Stimulated activated CD8-positive, alpha-beta memory T cell treated with anti-CD3 and anti-CD28 coated beads, Interleukin-12 subunit alpha, Interleukin-12 subunit beta, amount 100 ng/mL, for 24 hours (primary cell): ENCODE measurements around the gene GMEB2.
"Not testable (repeated sequence)": the region's sequence is repeated elsewhere in the genome, so short reads cannot be mapped to it uniquely, and the experiment has no call there.

ENCODE experiments used
- DNase-seq: peaks from one replicate; pipeline ENCODE4 v3.0.0-alpha.2; 2020; ENCODE audit errors: extremely low read depth

The GMEB2 gene

DNA sequence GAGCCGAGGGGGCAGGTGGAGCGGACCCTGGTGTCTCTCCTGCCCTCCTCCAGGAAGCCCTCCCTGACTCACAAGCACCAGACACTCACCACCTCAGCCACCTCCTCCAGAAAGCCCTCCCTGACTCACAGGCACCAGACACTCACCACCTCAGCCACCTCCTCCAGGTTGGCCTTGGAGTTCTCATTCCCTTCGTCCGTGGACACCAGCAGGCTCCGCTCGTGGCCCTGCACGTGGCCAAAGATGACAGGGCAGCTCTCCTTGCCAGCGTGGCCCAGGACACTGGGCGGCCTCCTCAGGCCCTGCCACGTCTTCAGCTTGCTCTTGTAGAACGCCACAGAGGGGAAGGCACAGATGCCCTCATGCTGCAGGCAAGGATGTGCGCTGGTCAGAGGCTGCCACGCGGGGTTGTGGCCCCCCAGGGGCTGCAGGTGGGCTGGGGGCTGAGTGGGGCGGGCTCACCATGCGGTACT is 66.5 kb downstream of the GMEB2 start:
- no peak for DNase-seq

DNA sequence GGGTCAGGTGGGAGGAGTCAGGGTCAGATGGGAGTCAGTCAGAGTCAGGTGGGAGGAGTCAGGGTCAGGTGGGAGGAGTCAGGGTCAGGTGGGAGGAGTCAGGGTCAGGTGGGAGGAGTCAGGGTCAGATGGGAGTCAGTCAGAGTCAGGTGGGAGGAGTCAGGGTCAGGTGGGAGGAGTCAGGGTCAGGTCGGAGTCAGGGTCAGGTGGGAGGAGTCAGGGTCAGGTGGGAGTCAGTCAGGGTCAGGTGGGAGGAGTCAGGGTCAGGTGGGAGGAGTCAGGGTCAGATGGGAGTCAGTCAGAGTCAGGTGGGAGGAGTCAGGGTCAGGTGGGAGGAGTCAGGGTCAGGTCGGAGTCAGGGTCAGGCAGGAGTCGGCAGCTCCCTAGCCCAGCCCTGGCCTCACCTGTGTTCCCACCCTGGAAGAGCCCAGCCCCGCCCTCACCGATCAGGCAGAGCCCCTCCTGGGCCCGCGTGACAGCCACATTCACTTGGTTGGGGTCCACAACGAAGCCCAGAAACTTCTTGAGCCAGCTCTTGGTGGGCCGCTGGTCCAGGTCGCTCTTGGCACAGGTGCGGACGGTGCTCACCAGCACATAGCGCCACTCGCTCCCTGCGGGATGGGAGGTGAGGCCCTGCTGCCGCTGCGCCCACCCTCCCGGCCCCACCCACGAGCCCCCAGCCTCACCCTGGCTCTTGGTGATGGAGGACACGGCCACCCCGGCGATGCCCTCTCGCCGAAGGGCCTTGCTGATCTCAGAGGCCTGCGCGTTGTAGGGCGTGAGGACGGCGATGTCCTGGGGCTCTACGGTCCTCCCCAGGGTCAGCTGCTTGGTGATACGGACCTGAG is 67.2 kb downstream of the GMEB2 start:
- DNase-seq: not testable (repeated sequence)

DNA sequence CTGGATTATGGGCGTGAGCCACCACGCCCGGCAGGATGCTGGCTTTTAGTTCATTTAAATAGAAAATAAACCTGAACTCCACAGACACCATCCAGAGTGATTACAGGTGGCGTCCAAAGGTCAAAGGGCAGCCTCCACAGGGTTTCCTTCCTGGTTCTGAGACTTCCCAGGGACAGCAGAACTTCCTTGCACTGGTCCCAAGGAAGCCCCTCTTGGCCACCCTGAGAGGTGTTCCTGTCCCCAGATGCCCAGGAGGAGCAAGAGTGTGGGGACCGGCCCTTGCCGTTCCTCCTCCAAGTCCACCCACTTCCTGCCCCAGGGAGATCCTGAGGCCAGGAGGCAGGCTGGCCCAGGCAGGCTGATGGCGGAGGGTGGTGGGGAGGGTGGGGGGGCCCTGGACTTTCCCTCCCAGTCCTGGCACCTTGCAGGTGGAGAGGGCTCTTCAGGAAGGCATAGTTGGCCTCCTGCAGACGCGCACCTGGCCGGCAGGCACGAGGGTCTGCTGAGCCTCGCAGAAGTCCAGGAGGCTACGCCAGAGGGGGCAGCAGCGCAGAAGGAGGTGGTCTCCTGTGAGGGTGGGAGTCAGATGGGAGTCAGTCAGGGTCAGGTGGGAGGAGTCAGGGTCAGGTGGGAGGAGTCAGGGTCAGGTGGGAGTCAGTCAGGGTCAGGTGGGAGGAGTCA is 68.0 kb downstream of the GMEB2 start:
- DNase-seq: no peak

DNA sequence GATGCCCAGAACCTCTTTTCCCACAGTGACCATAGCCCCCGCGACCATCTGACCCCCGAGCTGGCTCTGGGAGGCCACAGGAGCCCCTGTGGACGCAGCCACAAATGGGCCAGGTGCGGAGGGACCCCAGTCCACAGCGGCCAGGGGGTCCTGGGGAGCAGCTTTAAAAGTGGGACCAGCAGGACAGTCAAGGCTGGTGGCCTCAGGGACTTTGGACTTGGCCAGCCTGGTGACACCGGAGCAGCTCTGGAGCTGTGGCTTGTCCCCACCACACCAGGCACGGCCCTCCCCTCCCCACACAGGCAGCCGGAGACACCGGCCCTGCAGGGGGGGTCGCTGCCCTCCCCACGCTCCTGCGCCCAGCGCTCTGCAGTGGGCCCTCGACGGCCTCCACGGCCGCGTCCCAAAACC is 69.4 kb downstream of the GMEB2 start:
- DNase-seq: no peak

DNA sequence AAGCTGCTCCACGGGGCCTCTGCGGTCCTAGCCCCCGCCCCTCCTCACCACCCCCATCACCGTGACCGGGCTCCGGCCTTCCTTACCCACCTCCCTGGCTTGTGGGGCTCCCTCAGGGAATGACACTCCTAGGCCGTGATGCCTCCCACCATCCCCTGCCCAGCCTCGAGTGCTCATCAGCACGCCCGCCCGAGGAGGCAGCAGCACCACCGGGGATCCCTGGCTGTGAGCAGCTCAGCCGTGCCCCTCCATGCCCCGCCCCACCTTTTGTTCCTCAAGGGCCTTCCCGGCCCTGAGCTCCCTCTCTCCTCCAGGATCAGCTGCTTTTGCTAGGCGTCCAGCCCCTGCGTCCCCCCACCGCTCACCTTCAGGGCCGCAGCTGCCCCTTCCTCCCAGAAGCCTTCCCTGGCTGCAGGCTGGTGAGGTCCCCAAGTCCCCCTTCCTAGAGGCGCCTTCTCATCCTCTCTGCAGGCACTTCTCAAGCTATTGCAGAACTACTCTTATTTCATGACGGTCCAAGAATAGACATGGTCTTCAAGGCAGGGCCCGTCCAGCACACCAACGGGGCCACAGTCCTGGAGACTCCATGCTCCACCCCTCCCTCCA is 69.9 kb downstream of the GMEB2 start:
- DNase-seq: no peak

DNA sequence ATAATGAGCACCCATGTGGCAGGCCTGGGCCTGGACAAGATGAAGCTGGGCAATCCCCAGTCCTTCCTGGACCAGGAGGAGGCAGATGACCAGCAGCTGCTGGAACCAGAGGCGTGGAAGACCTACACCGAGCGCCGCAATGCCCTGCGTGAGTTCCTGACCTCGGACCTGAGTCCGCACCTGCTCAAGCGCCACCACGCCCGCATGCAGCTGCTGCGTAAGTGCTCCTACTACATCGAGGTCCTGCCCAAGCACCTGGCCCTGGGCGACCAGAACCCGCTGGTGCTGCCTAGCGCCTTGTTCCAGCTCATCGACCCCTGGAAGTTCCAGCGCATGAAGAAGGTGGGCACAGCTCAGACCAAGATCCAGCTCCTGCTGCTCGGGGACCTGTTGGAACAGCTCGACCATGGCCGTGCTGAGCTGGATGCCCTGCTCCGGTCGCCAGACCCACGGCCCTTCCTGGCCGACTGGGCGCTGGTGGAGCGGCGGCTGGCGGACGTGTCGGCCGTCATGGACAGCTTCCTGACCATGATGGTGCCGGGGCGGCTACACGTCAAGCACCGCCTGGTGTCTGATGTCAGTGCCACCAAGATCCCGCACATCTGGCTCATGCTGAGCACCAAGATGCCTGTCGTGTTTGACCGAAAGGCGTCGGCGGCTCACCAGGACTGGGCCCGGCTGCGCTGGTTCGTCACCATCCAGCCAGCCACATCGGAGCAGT is 71.1 kb downstream of the GMEB2 start:
- DNase-seq: no peak

DNA sequence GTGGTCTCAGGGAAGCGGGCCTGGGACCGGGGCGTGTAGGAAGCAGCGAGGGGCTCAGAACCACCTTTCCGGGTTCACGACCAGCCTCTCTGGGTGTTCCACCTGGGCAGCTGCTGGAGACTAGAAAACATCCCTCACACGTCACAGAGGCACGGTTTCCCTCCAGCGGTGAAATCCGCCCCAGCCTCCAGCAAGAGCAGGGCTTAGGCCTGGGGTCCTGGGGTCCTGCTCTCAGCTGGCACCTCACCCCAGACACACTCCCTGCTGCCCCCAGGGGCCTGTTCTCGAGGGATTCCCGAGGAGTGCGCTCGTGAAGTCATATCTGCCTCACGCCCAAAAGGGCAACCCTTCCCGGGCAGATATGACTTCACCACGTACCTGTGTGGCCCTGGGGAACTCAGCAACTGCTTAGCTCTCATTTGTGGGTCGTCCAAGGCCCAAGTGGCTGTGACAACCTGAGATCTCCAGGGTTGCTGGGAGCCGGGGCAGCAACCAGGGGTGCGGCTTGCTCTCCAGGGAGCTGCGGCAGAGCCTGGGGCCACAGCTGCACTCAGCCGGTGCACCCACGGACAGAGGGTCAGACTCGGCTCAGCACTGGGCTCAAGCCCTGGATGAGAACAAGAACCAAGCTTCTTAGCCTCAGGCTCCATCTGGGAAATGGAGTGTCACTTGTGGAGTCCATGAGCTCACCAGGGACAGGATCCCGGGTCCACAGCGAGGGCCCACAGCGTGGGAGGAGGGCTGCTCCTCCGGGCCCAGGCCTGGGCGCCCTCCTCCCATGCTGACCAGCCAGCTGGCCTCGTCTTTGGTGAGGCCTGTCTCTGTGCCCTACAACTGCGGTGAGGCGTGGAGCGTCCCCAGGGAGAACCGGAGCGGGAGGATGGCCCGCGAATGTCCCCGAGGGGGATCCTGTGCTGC is 72.3 kb downstream of the GMEB2 start:
- DNase-seq: no peak

DNA sequence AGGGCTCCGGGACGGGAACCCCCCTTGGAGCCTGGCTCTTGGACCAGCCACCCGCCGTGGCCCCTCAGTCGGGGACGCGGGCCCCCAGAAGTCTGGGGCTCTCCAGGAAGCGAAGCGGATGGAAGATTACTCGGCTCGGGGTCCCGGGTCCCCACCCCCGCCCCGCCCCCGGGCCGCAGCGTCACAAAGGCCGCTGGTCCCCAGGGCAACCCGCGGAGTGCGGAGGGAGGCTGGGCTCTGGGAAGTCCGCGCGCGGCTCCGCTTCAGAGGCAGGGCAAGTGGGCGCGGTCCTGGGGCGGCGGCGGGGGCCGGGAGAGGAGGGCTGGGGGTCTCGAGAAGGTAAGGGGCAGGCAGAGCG is 73.0 kb downstream of the GMEB2 start, which contains the start of gene FNDC11:
TSS of gene FNDC11 (plus strand) at position 227 of the 358 bp plus-strand sequence. CDS start 1,505 bp downstream, outside the sequence.
- DNase-seq: no peak

DNA sequence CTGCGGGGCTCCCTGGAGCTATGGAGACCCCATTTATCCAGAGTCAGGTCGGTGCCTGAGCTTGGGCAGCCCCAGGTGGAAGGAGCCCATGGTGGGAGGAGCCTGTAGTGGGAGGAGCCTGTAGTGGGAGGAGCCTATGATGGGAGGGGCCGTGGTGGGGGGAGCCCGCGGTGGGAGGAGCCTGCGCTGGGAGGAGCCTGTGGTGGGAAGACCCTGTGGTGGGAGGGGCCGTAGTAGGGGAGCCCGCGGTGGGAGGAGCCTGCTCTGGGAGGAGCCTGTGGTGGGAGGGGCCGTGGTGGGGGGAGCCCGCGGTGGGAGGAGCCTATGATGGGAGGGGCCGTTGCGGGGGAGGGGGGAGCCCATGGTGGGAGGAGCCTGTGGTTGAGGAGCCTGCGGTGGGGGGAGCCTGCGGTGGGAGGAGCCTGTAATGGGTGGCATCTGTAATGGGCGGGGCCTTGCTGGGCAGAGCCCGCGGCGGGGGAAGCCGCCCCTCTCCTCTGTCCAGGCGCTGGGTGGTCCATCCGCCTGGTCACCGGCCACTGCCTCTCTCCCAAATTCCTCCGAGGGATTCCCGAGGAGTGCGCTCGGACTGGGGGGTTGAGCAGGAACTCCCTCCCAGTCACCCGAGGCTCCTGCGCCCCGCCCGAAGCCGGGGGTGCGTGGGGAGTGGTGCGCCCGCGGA is 73.5 kb downstream of the GMEB2 start:
- DNase-seq: peak; percentile 58

DNA sequence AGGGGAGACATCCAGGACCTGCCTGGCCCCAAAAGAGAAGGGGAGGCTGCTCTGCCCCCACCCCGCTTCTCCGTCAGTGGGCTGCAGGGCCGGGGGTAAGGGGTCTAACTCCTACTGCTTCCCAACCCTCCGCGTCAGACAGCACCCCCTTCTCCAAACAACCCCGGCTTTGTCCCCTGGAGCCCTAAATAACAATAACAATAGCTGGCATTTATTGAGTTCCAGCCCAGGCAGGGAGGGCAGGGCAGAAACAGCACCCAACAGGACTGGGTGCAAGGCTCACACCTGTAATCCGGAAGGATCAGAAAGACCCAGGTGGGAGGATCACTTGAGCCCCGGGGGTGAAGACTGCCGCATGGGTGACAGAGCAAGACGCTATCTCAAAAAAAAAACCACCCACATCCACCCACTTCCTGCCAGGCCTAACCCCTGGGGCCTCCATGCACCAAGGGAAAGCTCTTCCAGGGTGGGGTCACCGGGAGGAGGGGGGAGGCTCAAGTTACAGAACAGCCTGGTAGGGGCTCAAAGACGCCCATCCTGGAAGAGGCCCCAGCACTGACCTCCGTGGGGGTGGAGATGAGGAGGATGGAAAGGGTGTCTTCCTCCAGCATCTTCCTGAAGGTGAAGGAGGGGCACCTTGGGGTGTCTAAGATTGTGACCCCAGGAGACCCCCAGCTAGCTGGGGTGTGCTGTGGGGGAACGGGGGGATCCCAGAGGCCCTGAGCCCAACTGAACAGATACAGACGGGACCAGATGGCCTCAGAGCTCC is 74.2 kb downstream of the GMEB2 start:
- no peak for DNase-seq

DNA sequence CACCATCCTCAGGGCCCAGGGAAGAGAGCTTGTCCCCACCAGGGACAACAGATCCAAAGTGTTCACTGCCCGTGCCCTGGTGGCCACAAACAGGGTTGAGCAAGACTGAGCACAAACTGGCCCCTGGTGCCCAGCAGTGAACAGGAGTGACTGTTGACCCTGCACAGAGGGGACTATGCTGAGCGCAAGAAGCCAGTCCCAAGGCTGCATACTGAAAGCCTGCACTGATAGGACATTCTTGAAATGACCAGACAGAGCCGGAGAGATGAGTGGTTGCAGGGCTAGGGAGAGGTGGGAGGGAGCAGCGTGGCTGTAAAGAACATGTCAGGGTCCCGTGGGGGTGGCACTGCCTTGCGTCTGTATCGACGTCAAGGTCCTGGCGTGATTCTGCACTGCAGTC is 75.8 kb downstream of the GMEB2 start:
- no peak for DNase-seq

DNA sequence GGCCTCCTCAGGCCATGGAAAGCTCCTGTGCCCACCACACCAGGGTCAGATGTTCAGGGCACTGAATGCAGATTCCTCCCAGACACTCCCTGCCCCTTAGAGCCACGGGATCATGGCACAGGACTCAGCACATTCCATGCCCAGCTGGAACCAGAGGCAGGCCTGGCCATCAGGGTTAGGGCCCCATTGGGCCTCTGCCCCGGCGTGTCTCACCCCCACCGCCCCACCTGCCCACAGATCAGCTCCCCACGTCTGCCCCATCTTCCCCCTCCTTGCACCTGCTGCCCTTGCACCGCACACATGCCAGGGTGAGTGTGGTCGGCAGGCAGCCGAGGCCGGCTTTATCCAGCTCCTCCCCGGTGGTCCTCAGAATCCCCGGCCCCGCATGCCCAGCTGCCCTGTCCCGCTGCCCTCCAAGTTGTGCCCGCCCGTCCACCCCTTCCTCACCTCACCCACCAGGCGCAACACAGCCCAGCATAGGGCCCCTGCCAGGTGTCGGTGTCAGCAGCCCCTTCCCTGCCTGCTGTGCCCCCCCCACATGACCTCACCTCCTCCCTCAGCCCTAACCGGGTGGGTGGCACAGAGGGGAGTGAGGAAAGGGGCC is 77.1 kb downstream of the GMEB2 start:
- DNase-seq: no peak

DNA sequence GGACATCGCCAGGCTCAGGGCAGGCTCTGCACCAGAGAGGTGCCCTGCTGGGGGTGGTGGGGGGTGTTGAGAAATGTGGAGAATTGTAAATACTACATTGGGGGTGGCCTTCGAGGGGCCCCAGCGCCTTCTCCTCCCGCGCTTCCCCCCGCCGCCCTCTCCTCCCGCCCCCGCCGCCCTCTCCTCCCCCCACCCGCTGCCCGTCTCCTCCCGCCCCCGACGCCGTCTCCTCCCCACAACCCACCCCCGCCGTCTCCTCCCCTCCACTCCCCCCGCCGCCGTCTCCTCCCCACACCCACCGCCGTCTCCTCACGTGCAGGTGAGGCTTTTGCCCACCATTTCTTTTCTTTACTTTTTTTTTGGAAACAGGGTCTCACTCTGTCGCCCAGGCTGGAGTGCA is 77.9 kb downstream of the GMEB2 start:
- DNase-seq: no peak

DNA sequence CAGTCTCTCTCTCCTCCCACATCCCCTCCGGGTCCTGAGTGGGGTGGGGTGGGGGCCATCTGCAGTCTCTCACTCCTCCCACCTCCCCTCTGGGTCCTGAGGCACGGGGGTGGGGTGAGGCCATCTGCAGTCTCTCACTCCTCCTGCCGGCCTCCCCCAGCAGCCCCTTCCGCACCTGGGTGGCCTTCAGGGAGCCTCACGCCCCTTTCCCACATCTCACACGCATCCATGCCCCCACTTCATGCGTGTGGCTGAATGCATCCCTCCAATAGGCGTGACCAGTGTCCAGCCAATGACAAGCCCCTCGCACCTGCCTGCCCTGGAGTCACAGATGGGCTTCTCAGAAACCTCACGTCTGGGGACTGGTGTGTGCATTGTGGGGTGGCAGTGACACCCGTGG is 78.4 kb downstream of the GMEB2 start:
- no peak for DNase-seq

DNA sequence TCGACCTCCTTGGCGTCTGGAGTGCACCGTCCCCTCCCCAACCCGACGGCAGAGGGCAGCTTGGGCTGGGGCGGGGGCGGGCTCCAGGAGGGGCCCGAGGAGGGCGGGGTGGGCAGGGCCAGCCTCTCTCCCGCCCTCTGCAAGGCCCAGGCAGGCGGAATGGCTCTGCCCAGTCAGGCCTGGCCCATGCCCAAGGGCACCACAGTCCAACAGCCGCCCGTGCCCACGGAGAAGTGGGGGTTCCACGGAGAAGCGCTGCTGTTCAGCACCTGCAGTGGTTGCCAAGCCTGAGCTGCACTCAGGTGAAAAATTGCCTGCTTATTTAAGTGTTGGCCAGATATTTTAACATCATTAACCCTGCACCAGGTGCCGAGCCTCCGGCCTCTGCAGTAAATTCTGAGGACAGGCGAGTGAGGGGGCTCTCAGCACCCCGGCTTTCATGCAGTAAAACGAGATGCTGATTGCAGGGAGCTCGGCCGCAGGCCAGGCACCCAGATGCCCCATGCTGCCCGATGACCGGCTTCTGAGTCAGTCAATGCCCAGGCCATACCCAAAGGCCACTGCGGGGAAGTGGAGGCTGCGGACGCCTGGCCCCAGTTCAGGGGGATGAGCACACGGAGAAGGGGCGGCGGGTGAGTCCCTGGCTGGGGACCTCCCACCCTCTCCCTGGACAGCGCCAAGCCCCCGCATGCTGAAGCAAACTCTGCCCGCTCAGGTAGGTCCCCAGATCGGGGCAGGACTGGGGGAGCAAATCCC is 79.0 kb downstream of the GMEB2 start, which contains the start of gene SRMS:
TSS of gene SRMS (minus strand) at position 25 of the 756 bp plus-strand sequence. CDS start 286 bp downstream, outside the sequence.
- DNase-seq: no peak

DNA sequence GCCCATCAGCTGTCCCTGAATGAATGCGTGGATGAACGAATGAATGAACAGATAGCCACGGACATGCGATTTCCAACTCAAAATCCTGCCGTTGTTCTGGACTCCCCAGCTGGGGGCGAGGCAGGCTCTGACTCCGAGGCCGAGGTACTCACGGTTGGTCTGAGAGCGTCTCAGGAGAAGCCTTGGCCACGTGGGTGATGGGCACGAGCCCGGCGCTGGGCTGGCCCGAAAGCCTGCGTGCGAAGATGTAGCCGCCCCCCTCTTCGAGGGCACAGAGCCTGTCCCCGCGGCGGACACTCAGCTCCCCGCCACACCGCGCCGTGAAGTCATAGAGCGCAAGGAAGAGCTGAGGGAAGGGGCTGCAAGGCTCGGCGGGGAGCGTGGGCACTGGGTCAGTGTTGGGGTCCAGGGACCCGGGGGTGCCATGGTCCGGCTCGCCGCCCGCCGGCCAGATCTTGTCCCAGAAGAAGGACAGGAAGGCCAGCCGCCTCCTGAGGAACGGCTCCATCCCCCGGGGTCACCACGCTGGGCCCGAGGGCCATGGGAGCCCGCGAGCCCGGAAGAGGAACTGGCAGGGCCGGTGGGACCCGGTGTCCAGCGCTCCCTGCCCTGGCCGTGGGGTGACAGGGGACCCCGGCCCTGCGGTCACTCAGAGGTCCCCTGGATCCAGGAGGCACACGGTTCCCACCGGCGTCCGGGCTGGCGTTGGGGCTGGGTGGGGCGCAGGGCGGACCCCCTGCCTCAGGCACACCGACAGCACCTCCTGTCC is 79.8 kb downstream of the GMEB2 start:
- DNase-seq: no peak

DNA sequence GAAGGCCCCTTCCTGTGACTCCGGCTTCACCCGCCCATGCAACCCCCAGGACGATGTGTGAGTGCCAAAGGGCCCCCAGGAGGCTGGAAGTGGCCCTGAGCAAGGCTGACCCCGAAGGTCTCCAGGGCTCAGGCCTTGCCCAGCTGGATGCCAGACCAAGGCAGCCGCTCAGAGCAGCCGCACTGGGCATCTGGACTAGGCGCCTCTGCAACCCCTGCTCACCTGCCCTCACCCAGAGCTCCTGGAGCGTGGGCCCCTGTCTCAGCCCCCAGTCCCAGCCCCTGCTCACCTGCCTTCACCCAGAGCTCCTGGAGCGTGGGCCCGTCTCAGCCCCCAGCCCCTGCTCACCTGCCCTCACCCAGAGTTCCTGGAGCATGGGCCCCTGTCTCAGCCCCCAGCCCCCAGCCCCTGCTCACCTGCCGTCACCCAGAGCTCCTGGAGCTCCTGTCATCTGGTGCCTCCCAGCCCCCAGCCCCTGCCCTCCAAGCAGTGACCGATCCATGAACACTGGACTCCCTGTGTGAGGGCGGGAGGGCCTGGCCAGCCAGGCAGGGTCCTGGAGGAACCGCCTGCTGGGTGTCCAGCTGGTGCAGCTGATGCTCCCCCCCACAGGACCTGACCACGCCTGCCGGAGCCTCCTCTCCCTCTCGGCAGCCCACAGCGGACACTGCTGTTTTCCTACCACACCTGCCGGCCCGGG is 80.5 kb downstream of the GMEB2 start:
- DNase-seq: no peak
